ENCODE measurements around the gene GABARAPL2.

GABARAPL2 gene

DNA sequence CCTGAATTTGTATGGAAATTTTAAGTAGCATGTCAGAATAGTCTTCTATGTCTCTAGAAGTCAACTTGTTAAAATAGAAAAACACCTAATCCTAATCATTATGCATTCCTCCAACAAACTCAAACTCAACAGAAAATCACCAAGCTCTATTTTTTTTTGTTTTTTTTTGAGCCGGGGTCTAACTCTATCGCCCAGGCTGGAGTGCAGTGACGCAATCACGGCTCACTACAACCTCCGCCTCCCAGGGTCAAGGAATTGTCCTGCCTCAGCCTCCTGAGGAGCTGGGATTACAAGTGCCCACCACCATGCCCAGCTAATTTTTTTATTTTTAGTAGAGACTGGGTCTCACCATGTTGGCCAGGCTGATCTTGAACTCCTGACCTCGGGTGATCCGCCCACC is 19.9 kb upstream of the GABARAPL2 start:
- no peak for TF ChIP-seq CTCF (IDR thresholded peaks at IDR 0.05)

GRCh38 chr16:75550211-75550662 is 15.9 kb upstream of the GABARAPL2 start:
- peak; percentile 64 for TF ChIP-seq CTCF (IDR thresholded peaks at IDR 0.05)

- no peak for TF ChIP-seq CTCF (IDR thresholded peaks at IDR 0.05)
Measured at GRCh38 chr16:75552951-75553350, 13.2 kb upstream of the GABARAPL2 start.

DNA sequence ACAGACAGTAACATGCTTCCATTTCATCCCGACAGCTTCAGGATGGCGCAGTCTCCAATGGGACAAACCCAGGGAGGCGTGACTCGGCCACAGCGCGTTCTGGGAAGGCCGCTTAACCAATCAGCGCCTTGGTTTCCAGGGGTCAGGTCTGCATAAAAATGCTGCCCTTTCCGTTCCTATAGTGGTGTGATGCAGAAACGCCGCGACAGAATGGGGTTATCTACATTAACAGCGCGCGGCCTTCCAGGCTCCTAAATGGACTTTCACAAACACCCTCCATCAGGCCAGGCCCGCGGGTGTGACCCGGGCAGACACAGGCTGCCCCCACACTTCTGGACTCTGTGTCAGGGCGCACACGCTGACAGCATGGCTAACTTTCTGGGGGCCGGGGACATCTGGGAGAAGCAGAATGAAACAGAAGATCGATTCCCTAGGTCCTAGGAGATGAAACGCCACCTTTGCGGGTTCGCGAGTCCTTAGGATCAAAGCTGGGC is 10.9 kb upstream of the GABARAPL2 start:
- TF ChIP-seq CTCF (IDR thresholded peaks at IDR 0.05) = no peak

DNA sequence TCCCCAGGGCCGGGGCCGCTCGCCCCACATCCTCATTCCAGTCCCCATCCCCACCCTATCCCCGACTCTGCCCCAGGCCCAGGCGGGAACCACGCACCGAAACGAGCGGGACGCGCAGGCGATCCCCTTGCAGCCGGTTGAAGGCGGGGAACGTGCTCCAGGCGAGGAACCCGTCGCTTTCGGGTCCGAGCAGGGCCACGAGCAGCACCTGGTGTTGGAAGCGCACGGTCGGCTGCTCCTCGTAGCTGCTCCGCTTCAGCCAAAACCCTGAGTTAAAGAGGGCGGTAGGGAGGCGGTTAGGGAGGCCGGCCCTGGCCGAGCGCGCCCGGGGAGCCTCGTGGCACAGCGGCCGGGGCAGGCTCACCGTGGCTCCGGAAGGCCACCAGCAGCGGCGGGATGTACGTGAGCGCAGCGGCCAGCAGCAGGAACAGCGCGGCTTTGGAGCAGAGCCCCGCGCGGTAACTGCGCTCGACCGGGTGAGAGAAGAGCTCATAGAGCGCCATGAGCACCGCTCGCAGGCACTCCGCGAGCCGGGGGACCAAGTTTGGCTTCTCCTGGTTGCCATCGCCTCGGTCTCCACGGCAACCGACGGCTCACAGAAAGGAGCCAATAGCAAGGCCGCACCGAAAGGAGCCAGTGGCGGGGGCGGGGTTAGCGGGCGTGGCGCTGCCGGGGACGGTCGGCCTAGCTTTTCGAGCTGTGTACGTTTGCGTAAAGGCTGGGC is 10.3 kb upstream of the GABARAPL2 start, which contains the start of gene TMEM231:
Gene TMEM231 (minus strand): TSS at position 546 of the 724 bp plus-strand sequence. CDS start 43 bp downstream, at position 503.
- no peak for TF ChIP-seq CTCF (IDR thresholded peaks at IDR 0.05)

DNA sequence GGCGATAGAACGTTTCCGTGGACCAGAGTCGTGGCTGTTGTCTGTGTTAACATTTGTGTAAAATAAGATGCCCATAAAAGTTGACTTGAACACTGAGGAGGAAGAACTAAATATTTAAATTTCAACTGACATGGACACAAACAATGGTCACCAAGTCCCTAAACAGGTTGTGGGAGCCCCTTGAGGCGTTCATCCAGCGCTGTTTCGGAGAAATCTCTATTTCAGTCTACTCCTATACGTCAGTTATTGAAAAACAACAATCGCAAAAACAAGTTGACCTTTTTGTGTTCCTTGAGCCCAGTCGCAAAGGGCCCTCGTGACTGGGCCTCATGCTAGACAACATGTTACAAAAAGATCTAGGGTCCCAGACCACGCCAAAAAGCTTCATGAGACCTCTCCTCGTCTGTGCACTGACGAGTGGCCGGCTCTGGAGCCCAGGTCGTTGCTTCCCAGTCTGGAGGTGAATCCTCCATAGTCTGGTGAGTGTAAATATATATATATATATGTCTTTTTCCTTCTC is 9.7 kb upstream of the GABARAPL2 start:
- no peak for TF ChIP-seq CTCF (IDR thresholded peaks at IDR 0.05)

- no peak for TF ChIP-seq CTCF (IDR thresholded peaks at IDR 0.05)
Measured at GRCh38 chr16:75558846-75559401, 7.3 kb upstream of the GABARAPL2 start.

Data from LNCAP (cell line).